Mononuclear cell (primary cell): ENCODE measurements around the gene IL1A. TPM values are rescaled to one million over a fixed set of nuclear protein-coding genes. Genes with fewer than 3 reads are reported as not detected.

Experiments
- H3K27me3 ChIP-seq: 2 replicates; pipeline ENCODE4 v1.6.0; 2011; ENCODE audit warnings: low read length, control low read depth; ENCODE audit not compliant: insufficient read depth
- H3K4me1 ChIP-seq: 2 replicates; pipeline ENCODE4 v1.5.1; 2011; ENCODE audit warnings: mild to moderate bottlenecking, low read length, control low read depth; ENCODE audit not compliant: insufficient read depth
- H3K4me3 ChIP-seq: 2 replicates; pipeline ENCODE4 v1.5.1; 2011; ENCODE audit warnings: mild to moderate bottlenecking, low read length, moderate library complexity
- H3K9me3 ChIP-seq: 2 replicates; pipeline ENCODE4 v1.5.1; 2011; ENCODE audit warnings: low read depth, mild to moderate bottlenecking, control low read depth, low read length
- total RNA-seq: library from RNA; depleted of rRNA; stranded (reverse); fragments of >200 nt; gene quantifications from one replicate; pipeline ENCODE4 v1.2.3, GENCODE V29; 2012

The IL1A gene
- total RNA-seq, 1 donor = 23.4 TPM

DNA sequence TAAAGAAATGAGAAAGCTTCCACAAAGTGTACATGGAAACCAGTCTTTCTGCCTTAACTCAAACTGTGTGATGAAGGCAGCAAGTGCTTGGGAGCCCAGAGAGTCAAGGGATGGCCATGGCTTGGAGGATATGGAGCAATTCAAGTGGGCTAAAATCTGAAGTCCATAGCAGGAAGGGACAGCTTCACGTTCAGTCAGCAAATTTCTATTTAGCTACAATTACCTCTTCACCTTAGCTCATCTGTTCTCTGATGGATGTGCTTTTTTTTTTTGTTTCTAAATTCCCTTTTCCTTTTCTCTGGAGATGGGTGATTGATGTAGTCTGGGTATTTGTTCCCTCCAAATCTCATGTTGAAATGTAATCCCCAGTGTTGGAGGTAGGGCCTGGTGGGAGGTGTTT lies 4.9 kb upstream of the IL1A start:
- Histone ChIP-seq H3K4me3 (no peak overlapping the region), H3K9me3 (no peaks in the 10 kb centered on the region), H3K4me1 (peaks cover 52% of the 10 kb centered on the region), H3K27me3 (no peaks in the 10 kb centered on the region)

DNA sequence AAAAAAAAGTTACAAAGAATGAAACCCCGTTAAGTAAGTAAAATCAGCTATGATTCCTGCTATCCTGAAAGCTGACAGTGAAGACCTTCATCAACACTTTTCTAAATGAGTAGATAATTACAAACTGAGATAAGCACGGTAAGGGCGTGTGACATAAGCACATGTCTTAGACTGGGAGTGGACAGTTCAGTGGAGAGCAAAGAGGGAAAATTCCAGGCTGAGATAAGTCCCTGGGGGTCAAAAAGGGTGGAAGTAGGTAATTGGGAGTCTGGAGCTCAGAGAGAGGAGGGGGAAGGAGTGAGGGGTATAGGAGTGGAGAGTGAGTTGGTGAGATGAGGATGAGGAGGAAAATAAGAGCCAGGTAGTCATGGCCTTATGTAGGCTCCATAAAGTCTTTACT lies 4.4 kb upstream of the IL1A start:
- Histone ChIP-seq H3K9me3 (no peaks in the 10 kb centered on the region), H3K4me1 (peaks cover 55% of the 10 kb centered on the region)

DNA sequence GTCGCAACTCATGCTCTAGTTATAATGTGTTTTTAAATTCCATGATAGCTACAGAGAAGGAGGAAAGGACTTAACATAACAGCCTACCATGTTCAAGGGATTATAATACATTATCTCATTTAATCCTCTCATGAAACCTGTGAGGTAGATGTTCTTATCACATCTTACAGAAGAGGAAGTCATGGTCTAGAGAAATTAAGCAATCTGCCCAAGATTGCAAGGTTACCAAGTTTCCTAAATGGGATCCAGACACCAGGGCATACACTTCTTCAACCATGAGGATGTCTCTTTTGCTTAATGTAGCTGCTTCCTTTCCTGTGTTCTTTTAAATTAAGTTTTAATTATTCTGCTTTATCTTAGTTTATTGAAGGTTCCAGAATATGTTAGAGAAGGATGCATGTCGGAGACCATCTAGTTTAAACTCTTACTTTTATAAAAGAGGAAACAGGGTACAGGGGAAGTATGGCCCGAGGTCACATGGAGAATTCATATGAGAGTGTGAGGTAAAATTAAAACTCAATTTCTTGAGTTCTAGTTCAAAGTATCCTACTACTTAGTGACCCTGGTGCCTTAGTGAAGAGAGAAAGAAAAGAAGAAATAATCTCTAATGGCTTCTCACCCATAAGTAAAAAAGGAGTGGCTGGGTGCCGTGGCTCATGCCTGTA lies 3.6 kb upstream of the IL1A start:
- H3K4me1 ChIP-seq = peaks cover 53% of the 10 kb centered on the region
- no peaks in the 10 kb centered on the region for H3K9me3 ChIP-seq
- no peaks in the 10 kb centered on the region for H3K27me3 ChIP-seq

More for the DNA sequence above, 4.4 kb upstream of the IL1A start:
- H3K27me3 ChIP-seq = no peaks in the 10 kb centered on the region
- H3K4me3 ChIP-seq = no peak overlapping the region

DNA sequence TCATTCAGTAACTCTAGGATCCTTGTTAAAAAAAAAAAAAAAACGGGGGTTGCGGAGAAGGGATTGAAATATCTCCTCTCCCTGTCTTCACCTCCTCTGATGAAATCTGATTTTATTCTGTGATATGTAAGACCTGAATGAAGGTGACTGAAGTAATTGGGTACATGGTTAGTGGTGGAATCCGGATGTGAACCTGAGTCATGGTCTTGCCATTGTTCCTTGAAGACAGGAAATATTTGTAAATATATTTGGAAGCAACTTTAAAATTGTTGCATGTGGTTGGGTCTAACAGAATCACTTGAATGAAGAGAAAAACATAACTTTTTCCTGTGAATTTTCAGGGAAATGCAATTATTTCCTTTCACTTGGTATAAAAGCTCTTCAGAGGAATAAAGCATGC lies 3.0 kb upstream of the IL1A start:
- no peaks in the 10 kb centered on the region for H3K9me3 ChIP-seq
- H3K4me3 ChIP-seq = no peak overlapping the region
- H3K27me3 ChIP-seq = no peaks in the 10 kb centered on the region
- H3K4me1 ChIP-seq = peaks cover 47% of the 10 kb centered on the region

More for the DNA sequence above, 3.6 kb upstream of the IL1A start:
- H3K4me3 ChIP-seq = no peak overlapping the region

DNA sequence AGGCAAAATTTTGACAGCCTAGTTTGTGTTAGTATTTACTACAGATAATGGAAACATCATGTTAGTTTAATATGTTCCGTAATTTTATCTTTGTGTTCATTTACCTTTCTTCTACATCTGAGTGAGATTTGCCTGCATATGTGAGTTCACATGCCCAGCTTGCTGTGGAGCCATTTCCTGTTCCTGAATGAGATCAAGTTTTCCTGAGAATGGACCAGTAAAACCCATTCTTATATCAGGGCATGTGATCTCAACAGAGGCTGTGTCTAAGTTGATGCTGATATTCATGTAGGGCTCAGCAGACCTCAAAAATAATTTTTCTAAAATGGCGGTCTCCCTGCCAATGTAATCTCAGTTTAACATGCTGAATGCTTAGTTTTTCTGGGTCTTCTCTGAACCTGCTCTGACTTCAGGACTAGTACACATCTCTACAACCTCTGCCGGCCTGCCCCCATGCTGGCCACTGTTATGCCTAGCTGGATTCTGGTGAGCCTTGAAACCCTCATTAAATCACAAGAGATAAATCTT lies 1.0 kb downstream of the IL1A start:
- H3K4me1 ChIP-seq = peaks cover 39% of the 10 kb centered on the region
- no peaks in the 10 kb centered on the region for H3K9me3 ChIP-seq
- no peak overlapping the region for H3K4me3 ChIP-seq
- H3K27me3 ChIP-seq = no peaks in the 10 kb centered on the region

DNA sequence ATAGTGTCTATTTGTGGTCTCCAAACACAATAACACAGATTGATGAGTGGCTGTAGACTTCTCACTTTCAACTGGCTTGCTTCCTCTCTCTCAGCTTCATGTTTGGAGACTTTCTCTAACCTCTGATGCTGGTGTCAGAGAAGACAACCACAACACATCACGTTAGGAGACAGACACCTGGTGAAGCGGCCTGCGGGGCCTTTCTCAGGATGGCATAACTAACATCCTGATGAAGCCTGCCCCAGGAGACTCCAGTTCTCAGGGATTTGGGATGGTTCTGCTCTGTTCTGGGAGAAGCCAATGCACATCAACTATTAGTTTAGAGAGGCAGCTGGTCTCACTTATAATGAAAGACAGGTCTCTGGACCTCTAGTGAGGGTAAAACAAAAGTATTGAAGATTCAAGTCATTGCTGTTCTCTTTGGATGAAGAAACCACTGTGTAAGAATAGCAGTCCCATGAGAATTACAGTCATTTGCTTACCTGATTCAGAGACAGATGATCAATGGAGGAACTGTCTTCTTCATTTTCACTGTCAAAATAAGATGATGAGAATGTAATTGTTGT lies 2.0 kb downstream of the IL1A start:
- Histone ChIP-seq H3K4me3 (no peak overlapping the region), H3K27me3 (peaks cover 3% of the 10 kb centered on the region), H3K4me1 (peaks cover 30% of the 10 kb centered on the region), H3K9me3 (no peaks in the 10 kb centered on the region)

DNA sequence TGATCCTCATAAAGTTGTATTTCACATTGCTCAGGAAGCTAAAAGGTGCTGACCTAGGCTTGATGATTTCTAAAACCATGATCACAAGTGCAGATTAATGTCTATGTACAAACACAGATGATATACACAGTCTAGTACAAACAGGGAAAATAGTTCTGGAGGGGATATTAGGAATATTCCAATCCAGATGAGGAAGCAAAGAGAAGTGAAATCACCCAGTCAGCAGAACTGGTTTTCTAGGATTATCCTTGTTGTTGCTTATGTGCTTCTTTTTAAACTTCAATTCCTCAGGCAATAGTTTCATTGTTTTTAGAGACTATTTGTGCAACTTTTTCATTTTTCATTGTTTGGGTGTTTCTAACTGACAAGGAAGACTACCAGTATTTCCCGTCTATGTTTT lies 4.7 kb downstream of the IL1A start:
- Histone ChIP-seq H3K27me3 (peaks cover 3% of the 10 kb centered on the region), H3K4me1 (peaks cover 15% of the 10 kb centered on the region), H3K9me3 (no peaks in the 10 kb centered on the region), H3K4me3 (no peak overlapping the region)

DNA sequence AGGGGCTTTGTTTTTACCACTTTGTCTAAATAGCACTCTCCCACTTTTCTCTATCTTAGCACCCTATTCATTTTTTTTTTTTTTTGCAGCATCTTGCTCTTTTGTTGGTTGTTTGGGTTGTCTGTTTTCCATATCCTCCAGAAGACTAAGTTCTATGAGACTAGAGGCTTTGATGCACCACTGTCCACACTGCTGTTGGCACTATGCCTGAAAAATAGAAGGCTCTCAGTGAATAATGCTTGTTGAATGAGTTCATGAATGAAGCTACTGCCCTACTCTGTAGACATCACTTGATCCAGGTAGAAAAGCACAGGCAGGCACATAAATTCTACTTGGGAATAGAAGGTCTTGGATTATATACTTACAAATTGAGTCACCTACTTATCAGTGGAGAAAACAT lies 7.3 kb downstream of the IL1A start:
- H3K4me1 ChIP-seq = peaks cover 3% of the 10 kb centered on the region
- no peaks in the 10 kb centered on the region for H3K9me3 ChIP-seq
- no peak overlapping the region for H3K4me3 ChIP-seq
- peaks cover 3% of the 10 kb centered on the region for H3K27me3 ChIP-seq

DNA sequence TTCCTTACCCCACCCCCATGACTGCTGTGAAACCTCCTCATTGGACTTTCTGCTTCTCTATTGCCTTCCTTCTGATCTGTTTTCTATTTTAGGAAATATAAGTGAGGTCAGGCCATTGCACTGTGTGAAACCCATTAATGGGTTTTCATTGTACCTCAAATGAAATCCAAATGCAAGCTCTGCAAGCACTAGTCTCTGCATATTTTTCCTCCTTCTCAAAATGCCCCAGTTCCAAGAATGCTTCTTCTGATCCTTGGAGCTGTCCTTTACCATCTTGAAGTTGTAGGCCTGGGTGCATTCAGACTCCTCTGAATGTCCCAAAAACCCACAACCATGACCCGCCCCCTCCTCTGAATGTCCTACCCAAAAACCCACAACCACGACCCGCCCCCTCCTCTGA lies 8.2 kb downstream of the IL1A start:
- Histone ChIP-seq H3K9me3 (no peaks in the 10 kb centered on the region), H3K4me1 (peaks cover 7% of the 10 kb centered on the region), H3K4me3 (no peak overlapping the region), H3K27me3 (peaks cover 3% of the 10 kb centered on the region)

DNA sequence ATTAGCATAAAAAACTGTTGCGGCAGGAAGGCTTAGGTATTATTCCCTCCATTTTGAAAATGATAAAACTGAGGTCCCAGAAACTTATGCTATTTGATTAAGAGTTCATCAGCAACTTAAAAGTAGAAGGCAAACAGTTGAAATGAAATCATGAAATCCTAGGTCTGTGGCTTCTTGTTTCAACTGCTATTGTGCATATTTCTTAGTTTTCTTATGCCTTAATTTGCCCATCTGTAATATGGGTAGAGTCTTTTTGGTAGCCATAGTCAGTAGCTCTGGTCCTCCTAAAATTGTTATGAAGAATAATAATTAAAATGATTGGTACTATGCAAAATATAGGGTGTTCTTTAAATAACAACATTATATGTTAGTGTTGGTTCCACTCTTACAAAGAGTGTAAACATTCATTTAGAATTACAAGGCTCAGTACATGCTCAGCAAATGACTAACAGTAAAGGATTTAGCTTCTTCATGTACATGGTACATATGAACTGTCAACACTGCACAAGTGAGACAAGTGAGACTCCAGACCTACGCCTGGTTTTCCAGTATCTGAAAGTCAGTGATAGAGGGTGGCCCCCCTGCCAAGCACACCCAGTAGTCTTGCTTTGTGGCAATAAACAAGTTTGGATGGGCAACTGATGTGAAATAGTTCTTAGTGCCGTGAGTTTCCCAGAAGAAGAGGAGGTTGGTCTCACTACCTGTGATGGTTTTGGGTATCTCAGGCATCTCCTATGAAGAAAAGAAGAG lies 9.6 kb downstream of the IL1A start:
- Histone ChIP-seq H3K4me1 (peaks cover 7% of the 10 kb centered on the region), H3K9me3 (no peaks in the 10 kb centered on the region), H3K27me3 (peaks cover 3% of the 10 kb centered on the region), H3K4me3 (no peak overlapping the region)

DNA sequence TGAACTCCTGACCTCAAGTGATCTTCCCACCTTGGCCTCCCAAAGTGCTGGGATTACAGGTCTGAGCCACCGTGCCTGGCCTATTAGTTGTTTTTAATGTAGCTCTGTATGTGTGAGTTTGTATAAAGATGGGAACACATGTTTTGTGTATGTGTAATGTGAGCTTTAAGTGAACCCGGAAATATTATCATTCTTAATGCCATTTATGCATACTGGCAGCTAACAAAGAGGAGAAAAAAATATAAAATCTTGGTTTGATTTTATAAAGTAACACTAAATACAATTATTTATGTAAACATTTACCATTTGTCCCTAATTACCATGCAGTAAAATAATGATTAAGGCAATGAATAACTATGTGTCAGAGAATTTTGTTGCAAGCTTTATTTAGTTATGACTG lies 10.7 kb downstream of the IL1A start:
- H3K9me3 ChIP-seq = no peaks in the 10 kb centered on the region
- no peak overlapping the region for H3K4me3 ChIP-seq
- peaks cover 10% of the 10 kb centered on the region for H3K4me1 ChIP-seq
- H3K27me3 ChIP-seq = peaks cover 3% of the 10 kb centered on the region

DNA sequence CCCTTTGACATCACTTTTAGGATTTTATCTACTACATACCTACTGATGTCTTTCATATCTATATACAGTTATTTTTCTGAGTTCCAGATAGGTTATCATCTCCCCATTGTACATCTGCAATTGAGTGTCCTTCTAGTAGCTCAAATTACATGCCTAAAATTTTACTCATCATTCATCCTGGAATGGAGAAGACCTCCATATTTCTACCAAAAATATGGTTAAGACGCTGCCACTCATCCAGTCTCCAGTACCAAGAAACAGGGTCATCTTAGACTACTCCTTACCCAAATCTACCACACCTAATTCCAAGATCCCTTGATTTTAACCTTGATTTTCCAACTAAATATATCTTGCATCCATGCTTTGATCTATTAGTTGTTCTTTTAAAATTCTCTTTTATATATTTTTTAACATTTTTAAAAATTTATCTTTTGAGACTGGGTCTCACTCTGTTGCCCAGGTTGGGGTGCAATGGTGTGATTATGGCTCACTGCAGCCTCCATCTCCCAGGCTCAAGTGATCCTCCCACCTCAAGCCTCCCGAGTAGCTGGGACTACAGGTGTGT lies 11.3 kb downstream of the IL1A start:
- Histone ChIP-seq H3K27me3 (peaks cover 3% of the 10 kb centered on the region), H3K9me3 (no peaks in the 10 kb centered on the region), H3K4me3 (no peak overlapping the region), H3K4me1 (peaks cover 14% of the 10 kb centered on the region)

DNA sequence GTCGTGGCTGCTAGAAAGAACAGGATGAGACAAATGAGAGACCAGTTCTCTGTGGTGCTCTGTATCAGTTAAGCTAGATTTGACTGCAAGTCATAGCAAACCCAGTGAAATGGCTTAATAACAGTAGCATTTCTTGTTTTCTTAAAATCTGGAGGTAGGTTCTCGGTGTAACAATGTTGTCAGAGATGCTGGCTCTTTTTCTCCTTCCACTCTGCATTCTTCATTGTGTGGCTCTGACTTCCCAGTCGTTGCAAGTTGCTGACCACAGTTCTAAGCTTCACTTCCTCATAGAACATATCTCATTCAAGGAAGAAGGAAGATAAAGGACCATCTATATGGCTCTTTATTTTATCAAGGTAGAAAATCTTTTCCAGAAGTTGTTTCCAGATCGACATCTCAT lies 12.0 kb downstream of the IL1A start:
- H3K4me3 ChIP-seq = no peak overlapping the region
- H3K27me3 ChIP-seq = peaks cover under 1% of the 10 kb centered on the region
- H3K9me3 ChIP-seq = no peaks in the 10 kb centered on the region
- peaks cover 20% of the 10 kb centered on the region for H3K4me1 ChIP-seq

DNA sequence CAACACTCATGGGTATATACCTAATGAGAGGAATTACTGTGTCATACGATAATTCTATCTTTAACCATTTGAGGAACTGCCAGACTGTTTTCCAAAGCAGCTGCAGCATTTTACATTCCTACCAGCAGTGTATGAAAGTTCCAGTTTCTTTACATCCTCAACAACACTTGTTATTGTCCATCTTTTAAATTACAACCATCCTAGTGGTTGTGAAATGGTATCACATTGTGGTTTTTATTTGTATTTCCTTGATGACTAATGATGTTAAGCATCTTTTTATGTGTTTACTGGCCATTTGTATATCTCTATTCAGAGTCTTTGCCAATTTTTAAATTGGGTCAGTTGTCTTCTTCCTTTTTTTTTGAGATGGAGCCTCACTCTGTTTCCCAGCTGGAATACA lies 15.9 kb downstream of the IL1A start:
- Histone ChIP-seq H3K4me1 (peaks cover 36% of the 10 kb centered on the region), H3K9me3 (no peaks in the 10 kb centered on the region), H3K27me3 (no peaks in the 10 kb centered on the region), H3K4me3 (no peak overlapping the region)

DNA sequence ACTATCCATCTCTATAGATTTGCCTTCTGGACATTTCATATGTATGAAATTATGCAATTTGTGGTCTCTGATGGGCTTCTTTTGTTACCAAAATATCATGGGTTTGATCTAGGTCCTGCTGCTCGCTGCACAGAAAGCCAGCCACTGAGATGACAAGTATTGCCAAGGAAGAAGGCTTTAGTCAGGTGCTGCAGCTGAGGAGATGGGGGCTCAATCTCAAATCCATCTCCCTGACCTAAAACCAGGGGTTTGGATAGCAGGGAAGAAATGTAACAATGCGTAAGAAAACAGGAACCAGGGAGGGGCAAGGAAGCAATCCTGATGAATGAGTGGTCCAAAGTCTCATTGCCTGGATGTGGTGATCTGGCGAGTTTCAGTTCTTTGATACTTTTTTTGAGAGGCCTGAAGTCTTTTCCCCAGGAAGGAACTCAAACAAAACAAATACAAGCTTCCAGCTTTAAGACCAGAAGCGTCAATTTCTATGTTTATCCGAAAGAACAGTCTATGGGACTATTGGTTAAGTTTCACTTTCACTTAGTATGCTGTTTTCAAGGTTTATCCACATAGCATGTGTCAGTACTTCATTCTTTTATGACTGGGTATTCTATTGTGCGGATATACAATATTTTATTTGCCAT lies 16.5 kb downstream of the IL1A start:
- H3K27me3 ChIP-seq = no peaks in the 10 kb centered on the region
- peaks cover 42% of the 10 kb centered on the region for H3K4me1 ChIP-seq
- H3K4me3 ChIP-seq = peak overlapping the region; percentile 26
- H3K9me3 ChIP-seq = no peaks in the 10 kb centered on the region
